ENCODE measurements around the gene PTGDR.

The PTGDR gene, protein sequence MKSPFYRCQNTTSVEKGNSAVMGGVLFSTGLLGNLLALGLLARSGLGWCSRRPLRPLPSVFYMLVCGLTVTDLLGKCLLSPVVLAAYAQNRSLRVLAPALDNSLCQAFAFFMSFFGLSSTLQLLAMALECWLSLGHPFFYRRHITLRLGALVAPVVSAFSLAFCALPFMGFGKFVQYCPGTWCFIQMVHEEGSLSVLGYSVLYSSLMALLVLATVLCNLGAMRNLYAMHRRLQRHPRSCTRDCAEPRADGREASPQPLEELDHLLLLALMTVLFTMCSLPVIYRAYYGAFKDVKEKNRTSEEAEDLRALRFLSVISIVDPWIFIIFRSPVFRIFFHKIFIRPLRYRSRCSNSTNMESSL

DNA sequence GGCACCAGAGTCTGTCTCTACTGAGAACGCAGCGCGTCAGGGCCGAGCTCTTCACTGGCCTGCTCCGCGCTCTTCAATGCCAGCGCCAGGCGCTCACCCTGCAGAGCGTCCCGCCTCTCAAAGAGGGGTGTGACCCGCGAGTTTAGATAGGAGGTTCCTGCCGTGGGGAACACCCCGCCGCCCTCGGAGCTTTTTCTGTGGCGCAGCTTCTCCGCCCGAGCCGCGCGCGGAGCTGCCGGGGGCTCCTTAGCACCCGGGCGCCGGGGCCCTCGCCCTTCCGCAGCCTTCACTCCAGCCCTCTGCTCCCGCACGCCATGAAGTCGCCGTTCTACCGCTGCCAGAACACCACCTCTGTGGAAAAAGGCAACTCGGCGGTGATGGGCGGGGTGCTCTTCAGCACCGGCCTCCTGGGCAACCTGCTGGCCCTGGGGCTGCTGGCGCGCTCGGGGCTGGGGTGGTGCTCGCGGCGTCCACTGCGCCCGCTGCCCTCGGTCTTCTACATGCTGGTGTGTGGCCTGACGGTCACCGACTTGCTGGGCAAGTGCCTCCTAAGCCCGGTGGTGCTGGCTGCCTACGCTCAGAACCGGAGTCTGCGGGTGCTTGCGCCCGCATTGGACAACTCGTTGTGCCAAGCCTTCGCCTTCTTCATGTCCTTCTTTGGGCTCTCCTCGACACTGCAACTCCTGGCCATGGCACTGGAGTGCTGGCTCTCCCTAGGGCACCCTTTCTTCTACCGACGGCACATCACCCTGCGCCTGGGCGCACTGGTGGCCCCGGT, at the start of gene PTGDR:
TSS of gene PTGDR (plus strand) at position 198 of the 778 bp plus-strand sequence. CDS start at position 315, 117 bp downstream.
- peak; percentile 46 for DNase-seq

DNA sequence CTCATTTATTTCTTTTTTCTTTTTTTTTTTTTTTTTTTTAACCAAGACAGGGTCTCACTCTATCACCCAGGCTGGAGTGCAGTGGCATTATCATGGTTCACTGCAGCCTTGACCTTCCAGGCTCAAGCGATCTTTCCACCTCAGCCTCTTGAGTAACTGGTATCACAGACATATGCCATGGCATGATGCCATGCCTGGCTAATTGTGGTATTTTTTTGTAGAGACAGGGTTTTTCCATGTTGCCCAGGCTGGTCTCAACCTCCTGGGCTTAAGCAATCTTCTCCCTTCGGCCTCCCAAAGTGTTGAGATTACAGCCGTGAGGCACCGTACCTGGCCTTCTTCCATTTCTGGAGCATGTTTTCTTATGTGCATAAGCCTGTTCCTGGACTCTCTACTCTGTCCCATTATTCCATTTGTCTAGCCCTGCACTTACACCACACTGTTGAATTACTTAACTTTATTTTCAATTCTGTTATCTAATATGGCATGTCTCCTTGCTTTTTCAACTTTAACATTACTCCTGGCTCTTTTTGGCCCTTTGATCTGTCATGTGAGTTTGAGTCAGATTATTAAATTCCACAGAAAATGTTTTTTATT, 47.9 kb upstream of the PTGDR start:
- no peak for DNase-seq

DNA sequence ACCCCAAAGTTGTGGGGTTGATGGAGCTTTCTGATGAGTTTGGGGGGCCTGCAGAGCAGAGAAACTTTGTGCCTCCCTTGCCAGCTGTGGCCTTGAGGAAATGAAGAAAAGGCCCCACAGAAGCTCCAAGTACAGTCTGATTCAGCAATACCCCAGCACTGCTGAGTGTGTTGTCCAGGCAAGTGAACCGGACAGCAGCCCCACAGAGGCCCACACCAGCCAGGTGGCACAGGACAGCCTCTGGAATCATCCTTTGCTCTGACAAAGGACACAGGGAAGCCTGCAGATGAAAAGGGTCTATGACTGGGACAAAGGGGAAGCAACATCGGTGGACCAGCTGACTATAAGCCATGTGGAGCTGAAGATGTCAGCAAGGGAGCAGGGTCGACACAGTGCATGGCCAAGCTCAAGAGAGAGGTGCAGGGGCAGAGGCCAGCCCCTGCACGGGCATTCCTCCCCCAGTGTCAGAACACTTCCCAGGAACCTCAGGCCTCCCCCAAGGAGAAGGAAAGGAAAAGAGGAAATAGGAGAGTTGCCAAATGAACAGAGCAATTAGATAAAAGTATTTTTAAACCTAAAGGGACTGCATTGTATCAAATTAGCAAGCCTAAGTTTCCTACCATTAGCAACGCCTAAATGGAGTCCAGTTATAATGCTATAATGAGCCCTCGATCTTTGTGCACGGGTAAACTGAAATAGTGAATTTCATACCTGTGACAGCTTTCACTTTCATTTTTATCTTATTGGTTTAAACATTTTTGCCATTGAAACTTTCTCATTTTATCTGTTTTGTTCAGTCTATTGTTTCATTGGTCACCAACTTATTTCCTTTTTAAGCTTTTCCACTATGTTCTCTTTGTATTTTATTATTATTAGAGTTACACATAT, 46.3 kb upstream of the PTGDR start:
- no peak for DNase-seq

DNA sequence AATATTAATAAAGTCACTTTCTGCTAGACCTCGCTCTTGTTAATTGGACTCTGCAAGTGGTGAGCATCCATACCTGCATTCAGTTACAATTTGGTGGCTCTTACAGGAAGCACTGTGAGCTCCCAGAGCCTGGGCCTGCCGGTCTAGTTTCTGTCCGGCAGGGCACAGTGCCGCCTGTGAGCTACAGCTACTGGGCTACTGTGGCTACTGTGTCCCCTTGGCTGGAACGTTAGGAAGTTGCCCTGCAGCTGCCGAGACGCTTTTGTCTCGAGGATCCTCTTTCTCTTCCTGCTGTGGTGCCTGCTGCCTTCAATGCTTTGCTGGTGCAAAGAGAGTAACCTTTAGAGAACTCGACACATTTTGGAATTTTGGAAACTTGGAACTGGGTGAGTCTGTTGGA, 44.6 kb upstream of the PTGDR start:
- no peak for DNase-seq

DNA sequence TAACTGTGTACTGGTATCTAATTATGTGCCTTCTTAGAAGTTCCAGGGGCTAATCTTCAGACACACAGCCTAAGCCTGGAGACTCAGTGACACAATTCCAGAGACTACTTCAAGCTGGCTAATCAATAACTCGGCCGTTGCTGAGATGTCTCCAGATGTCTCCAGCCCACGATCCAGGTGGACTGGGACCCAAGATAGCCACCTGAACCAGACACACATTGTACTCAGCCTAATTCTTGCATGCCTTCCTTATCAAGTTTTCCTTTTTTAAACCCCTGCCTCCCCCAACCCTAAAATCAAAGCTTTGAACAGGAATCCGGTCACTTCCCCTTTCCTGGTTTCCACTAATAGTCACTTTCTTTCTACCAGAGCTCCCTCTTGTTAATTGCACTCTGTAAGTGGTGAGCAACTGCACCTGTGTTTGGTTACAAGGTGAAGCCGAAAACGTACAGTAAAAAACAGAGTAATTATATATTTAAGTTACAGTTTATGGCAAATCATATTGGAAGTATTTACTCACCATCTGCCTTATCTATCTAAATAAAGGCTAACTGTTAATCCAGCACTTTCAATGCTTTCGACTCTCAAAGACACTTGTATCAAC, 39.8 kb upstream of the PTGDR start:
- no peak for DNase-seq

DNA sequence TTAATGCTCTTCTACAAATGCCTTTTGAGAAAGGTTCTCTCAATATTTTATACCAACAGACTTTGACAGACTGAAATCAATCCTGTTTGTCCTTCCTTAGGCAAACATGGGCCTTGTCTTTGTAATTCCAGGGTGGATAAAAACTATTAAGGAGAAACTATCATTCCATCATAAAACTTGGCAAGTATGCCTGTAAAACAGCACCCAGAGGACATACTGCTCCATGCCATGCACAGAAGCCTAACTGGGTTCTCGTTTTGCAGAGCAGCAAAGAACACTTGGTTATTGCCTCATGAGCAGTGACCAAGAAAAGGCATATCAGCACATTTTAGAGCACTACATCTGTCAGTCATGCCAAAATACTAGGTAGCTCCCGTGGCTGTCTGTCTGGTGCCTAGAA, 33.8 kb upstream of the PTGDR start:
- DNase-seq, result no peak

DNA sequence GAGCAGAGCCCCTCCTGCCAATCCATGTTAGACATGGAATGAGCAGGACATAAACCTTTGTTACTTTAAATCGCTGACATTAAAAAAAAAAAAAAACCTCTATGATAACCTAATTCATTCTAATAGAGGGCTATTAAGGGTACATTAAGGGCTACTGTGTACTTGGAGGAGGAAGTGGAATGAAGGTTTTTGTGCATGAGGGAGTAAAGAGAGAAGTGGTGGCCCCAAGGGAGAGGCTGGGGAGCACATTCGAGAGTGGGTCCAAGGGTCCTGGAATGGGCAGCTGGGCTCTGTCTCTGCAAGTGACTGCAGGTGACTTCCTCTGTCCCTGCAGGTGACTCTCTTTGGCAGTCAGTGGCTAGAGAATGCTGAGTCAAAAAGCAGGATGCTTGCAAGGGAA, 32.1 kb upstream of the PTGDR start:
- DNase-seq, result no peak

DNA sequence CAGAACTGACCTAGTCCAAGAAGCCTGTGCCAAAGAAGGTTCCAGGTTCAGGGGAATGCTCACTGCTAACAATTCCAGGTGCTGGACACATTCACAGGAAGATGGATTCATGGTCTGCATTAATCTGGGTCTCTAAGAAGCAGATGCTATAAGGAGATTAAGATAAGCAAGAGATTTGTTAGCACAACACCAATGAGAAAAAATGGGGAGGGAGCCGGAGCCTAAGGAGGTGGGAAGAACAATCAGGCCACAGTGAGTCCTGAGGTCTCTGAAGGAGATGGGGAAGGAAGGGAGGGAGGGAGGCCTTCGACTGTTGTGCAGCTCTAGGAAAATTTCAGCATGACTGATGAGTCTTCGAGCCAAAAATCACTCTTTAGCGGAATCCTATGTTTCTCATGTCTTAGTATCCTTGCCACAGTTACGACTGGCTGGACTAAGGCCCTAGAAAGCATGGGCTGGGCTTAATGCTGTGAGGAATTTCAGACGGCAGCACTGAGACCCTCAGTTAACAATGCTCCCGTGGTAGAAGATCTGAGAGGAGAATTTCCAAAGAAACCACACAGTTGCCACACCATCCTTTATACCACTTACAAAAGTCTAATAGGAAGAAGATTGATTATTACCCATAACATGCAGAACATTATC, 31.5 kb upstream of the PTGDR start:
- no peak for DNase-seq

DNA sequence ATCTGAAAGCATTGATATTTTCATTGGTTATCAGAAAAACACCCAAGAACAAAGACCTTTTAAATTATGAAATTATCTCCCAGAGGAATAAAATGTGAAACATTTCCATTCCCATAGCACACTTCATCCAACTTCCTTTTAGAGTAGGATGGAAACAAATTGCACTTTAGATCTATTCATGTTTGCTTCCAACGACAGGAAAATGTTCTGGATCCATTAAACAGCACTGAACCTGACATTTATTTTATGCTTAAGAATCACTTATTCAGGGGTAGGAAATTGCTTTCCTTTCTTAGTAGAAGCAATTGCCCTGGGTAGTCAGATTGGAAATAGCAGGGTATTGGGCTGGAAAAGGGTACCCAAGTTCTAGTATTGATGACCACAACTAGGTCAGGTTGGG, 28.8 kb upstream of the PTGDR start:
- no peak for DNase-seq

DNA sequence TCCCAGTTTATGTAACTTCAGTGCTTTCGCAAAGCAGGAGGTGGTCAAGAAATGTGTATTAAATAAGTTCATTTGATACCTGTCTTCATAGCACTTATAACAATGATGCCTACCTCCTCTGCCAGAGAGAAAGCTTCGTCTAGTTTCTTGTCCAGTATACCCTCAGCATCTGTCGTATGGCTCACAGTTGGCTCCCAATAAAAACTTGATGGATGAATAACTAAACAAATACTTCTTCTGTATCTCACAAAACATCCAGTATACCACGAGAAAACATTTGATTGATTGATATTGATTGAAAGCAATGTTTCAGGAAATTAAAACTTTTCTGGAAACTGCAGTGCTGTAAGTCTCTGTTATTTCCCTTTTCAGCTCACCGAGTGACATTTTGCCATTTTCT, 26.9 kb upstream of the PTGDR start:
- no peak for DNase-seq

DNA sequence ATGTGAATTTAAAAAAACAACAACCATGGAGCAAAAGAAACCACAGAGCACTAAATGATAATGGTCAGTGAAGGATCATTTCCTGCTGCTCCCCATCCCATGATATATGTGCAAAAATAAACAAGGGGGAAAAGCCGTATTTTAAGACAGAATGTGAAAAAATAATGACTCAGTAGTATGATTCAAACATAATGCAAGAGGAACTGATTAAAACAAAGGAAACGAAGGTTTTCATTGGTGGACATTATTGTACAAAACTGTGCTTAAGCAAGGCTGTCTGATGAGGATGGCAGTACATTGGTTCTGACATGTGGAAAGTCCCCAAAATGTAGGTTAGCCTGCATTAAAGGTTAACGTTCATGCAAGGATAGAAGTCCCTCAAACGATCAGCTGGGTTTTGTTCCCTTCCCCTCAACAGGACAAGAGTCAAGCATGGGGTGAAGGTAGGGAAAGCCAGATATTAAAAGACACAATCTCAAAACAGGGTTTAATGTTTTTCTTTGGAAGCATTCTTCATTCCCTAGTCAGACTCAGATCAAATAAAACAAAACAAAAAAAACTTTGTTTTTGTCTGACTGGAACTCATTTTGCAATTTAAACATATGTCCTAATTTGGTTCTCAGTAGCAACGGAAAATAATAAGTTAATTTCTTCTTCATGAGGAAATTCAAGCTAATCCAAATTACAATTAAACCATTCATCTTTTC, 26.3 kb upstream of the PTGDR start:
- no peak for DNase-seq

DNA sequence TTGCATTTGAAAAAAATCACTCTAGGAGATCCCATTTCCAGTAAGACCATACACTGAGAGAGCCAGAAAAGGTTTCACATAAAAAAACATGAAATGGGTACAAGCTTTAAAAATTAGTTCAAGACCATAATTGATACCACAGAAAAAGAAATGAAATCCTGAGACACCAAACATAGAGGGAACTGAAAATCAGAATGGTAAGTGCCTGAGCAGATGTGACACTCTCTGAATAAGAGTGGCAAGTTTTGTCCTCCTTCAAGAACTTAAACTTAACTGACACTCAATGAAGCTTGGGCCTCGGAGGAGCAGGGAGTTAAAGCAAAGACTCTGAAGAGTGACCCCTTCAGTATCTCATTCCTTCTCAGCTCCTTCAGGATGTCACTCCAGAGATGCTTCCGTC, 23.2 kb upstream of the PTGDR start:
- no peak for DNase-seq

DNA sequence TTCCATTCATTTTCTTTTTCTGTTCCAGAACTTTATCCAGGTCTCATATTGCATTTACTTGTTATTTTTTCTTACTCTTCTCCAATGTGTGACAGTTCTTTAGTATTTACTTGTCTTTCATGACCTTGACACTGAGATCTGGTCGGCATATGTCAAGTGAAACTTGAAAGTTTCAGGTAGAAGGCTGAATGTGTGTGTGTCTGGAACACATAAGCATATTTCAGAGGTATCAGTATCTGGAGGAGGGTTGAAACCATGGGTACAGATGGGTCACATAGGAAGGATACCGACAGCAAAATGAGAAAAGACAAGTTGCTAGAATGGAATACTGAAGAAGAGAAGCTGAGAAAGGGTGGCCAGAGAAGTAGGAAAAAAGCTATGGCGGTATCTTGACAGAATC, 22.5 kb upstream of the PTGDR start:
- no peak for DNase-seq

DNA sequence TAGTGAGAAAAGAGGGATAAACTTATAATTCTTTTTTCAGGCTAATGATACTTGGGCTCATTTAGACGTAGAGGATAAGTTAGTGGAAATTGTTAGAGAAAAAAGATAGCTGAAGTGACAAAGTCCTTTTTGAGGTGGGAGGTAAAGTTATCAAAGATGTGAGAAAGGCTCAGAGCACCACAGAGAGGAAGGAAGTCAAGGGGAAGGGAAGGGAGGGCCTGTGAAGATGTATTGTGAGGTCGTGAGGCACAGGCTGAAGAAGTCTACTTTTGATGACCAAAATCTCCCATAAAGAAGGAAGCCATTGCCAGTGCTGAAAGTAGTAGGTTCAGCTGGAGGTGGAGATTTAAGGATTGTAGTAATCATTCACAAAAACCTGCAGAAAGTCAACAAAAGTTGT, 19.4 kb upstream of the PTGDR start:
- no peak for DNase-seq

DNA sequence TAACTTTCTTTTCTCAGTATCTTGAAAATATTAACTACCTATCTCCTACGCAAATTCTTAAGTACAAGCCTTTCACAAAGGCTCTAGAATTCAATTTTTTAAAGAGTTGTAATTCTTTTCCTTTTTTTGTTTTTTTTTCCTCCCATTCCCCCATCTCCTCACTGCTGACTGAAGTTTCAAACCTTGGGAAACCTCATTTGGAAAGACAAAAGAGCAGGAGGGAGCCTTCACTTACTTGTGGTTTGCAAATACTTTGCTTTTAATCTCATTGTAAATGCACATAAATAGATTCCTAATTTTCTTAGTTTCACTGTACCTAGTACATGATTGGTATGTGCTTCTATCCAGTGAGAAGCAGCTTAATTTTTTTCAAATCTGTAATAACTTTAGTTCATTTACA, 15.8 kb upstream of the PTGDR start:
- no peak for DNase-seq

DNA sequence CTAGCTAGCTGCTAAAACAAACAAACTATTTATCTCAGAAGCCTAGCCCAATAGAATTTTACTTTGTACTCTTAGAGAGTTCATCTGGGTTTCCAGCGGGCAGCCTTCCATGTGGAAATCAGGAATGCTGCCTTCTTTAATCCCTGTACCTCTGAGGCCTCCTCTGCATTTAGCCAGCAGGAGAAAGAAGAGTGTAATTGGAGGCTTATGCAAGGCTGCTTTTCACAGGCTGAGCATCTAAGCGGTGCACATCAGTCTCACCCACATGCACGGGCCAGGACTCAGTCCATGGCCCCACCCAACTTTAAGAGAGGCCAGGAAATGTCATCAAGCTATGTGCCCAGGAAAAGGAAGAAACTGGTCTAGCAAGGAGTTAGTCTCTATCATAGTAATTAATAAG, 14.0 kb upstream of the PTGDR start:
- no peak for DNase-seq

DNA sequence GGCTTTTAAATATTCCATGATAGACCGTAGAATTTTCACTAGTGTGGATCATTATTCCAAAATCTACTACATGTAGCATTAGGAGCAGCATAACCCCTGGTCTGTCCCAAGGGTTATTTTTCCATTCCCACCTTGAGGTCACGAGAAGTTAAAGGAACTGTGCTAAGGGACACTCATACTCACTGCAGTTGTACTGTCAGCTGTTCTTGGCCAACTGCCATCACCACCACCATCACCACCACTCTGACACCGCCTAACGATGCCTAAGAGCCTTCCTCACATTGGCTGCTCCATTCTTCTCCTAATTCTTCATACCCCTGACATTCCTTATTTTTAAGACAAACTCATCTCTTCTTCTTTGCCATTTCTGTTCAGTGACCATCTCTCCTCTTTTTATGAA, 13.4 kb upstream of the PTGDR start:
- DNase-seq, result no peak

DNA sequence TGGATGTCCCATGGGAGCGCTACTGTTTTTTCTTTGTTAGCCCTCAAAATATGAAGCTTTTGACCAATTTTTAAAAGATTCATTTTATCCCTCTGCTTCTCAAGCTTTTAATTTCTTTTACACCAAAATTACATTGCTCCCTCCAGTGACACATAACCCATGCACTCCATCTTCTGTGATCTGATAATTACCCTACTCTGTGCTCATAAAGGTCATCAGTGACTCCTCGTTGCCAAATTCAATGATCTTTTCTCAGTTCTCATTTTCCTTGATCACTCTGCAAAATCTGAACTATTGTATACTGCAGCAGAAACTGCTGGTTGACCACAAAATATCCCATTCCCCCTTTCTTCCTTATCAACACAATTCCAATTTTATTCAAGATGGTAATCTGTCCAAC, 8.7 kb upstream of the PTGDR start:
- DNase-seq, result no peak

DNA sequence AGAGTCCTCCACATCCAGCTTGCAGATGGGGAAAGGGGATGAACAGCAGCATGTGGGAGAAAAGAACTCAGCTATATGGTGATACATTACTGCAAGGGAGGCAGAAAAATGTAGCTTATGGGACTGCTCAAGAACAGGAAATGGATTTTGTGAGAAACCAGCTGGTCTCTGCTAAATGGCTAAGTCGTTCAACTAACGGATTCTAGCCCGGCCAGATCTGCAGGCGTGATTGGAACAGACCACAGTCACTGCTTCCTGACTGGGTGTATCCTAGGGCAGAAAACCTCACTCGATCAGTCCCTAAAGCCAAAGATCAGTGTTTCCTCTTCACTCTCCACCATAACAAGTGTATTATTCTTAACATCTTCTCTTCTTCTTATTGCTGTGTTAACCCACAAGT, 8.1 kb upstream of the PTGDR start:
- DNase-seq, result no peak

DNA sequence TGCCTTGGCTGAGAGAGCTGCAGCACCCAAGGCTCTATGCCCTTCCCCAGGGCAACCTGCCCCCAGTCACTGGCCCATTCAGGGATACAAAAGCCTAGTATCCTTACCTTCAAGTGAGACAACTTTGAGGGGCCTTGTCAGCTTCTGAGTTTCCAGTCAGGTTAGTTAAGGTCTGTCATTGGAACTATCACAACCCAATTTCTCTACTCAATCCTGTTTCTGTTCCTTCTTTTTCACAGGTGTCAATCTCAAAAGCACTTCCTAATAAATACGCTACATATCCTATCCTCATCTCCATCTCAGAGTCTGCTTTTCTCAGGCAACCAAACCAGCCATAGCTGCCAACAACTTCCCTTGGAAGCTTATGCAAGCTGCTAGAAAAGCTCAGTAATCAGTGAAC, 4.9 kb upstream of the PTGDR start:
- no peak for DNase-seq

DNA sequence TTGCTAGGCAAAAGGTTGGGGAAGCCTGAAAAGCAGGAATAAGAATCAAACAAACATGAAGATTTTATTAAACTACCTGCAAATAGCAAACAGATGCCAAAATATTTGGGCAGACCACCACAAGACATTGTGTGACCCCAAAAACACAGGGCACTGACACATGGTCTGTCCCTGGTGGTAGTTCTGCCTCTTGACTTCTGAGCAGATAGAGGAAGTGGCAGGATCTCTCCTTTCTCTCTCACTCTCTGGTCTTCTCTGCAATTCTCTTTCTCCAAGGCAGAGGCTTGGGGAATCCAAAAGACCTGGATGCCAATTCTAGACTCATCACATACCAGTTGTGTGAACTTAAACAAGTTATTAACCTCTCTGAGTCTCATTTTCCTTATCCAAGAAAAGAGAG, 4.3 kb upstream of the PTGDR start:
- DNase-seq, result no peak

DNA sequence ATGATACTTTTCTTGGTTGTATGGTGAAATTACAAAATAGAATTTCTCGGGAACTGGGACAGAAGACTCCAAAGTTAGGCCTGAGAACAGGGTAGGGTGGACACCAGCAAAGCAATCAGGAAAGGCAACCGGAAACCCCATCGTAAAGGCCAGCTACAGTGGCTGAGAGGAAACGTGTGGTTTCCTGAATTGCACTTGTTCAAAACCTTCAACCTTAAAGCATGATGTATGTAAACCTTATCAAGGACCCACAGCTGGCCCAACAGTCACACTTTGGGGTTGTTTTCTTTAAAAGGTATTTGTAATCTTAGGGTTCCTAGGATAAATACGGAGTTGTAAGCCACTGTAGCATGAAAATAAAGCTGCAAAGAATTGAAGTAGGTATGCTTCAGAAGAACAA, 2.2 kb upstream of the PTGDR start:
- DNase-seq, result no peak

Data from stimulated activated CD4-positive, alpha-beta T cell treated with anti-CD3 and anti-CD28 coated beads, Interleukin-4, amount 100 ng/mL, for 24 hours (primary cell).